ENCODE data around the gene IL17C. TPM values are rescaled to one million over a fixed set of nuclear protein-coding genes. Genes with fewer than 3 reads are reported as not detected.

IL17C gene
- total RNA-seq, 1 donor from 2014 or later, result not detected

DNA sequence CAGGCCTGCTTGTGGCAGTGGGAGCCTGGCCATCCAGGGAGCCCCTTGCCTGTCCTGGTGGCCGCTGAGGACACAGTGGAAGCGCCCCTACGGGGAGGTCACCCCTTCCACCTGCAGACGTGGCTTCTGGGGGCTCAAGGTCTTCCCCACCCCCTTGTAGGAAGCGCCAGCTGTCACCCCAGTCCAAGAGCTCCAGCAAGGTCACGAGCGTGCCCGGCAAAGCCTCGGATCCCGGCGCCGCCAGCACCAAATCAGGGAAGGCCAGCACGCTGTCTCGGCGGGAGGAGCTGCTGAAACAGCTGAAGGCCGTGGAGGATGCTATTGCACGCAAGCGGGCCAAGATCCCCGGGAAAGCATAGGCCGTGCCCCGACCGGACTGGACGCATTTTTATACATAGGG, 7.4 kb upstream of the IL17C start:
- no peak overlapping the region for H3K27ac Mint-ChIP-seq (ENCODE audit: unreplicated experiment)
- H3K4me1 Mint-ChIP-seq (ENCODE audit: low read depth, unreplicated experiment), result peaks cover 8% of the 10 kb centered on the region
- no peak for DNase-seq
- no peaks in the 10 kb centered on the region for H3K36me3 Mint-ChIP-seq (ENCODE audit: unreplicated experiment)
- H3K4me3 Mint-ChIP-seq (ENCODE audit: unreplicated experiment), result no peak overlapping the region
- TF ChIP-seq, protein P1, sequence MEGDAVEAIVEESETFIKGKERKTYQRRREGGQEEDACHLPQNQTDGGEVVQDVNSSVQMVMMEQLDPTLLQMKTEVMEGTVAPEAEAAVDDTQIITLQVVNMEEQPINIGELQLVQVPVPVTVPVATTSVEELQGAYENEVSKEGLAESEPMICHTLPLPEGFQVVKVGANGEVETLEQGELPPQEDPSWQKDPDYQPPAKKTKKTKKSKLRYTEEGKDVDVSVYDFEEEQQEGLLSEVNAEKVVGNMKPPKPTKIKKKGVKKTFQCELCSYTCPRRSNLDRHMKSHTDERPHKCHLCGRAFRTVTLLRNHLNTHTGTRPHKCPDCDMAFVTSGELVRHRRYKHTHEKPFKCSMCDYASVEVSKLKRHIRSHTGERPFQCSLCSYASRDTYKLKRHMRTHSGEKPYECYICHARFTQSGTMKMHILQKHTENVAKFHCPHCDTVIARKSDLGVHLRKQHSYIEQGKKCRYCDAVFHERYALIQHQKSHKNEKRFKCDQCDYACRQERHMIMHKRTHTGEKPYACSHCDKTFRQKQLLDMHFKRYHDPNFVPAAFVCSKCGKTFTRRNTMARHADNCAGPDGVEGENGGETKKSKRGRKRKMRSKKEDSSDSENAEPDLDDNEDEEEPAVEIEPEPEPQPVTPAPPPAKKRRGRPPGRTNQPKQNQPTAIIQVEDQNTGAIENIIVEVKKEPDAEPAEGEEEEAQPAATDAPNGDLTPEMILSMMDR (IDR thresholded peaks at IDR 0.05; ENCODE audit: partially characterized antibody, unreplicated experiment), result no peak
- peaks cover 2% of the 10 kb centered on the region for H3K9me3 Mint-ChIP-seq (ENCODE audit: unreplicated experiment)
- peaks cover 3% of the 10 kb centered on the region for H3K27me3 Mint-ChIP-seq (ENCODE audit: unreplicated experiment)

DNA sequence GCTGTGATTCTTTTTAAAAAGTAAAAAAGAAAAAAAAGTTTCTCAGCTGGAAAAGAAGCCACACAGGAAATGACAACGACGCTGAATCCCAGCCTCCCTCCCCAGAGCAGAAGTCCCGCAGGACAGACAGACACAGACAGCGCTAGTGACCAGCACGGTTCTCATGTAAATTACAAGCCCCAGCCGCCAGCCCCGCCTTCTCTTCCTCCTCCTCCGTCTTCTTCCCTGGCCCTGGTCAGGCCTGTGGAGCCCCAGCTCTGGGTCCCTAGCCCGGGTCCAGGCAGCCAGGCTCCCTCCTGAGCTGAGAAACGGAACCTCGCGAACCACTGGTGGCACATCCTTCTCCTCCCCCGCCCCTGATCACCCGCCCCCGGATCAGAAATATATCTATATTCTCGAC, 7.0 kb upstream of the IL17C start:
- Mint-ChIP-seq H3K4me1 (ENCODE audit: low read depth, unreplicated experiment) (peaks cover 8% of the 10 kb centered on the region), H3K27ac (ENCODE audit: unreplicated experiment) (no peak overlapping the region), H3K4me3 (ENCODE audit: unreplicated experiment) (no peak overlapping the region), H3K36me3 (ENCODE audit: unreplicated experiment) (no peaks in the 10 kb centered on the region), H3K27me3 (ENCODE audit: unreplicated experiment) (peaks cover 3% of the 10 kb centered on the region), H3K9me3 (ENCODE audit: unreplicated experiment) (peaks cover 2% of the 10 kb centered on the region)
- TF ChIP-seq, protein P1 (IDR thresholded peaks at IDR 0.05; ENCODE audit: partially characterized antibody, unreplicated experiment), result no peak
- DNase-seq, result no peak

DNA sequence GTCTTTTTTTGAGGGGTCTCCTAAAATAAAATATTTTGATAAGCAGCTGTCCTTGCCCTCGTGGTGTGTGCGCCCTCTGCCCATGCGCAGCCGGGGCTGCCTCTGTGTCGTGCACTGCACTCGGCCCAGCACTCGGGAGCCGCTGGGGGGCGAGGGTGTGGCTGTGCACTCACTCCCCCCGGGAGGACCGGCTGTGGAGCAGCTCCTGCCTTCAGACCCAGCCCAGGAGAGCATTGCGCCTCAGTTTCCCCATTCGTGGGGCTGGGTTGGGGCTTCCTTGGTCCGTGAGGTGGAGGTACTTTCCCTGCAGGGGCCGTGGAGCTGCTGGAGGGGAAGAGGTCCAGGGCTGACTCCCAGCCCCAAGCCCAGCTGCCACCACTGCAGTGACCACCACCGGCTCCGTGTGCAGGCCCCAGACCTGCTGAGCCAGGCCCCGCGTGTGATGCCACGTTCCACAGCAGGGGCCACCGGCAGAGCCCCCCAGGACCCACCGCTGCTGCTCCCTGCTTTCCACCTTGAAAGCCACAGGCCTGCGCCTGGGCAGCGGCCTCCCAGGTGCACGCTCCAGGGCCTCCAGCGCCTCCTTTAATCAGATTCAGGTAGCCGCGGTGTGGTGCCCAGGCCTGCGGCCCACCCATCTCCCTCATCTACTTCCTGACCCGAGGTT, 6.3 kb upstream of the IL17C start:
- Mint-ChIP-seq H3K36me3 (ENCODE audit: unreplicated experiment) (no peaks in the 10 kb centered on the region), H3K27ac (ENCODE audit: unreplicated experiment) (no peak overlapping the region), H3K4me3 (ENCODE audit: unreplicated experiment) (no peak overlapping the region), H3K9me3 (ENCODE audit: unreplicated experiment) (peaks cover 2% of the 10 kb centered on the region), H3K27me3 (ENCODE audit: unreplicated experiment) (peaks cover 3% of the 10 kb centered on the region), H3K4me1 (ENCODE audit: low read depth, unreplicated experiment) (peaks cover 6% of the 10 kb centered on the region)
- DNase-seq, result no peak
- TF ChIP-seq, protein P1 (IDR thresholded peaks at IDR 0.05; ENCODE audit: partially characterized antibody, unreplicated experiment), result no peak

DNA sequence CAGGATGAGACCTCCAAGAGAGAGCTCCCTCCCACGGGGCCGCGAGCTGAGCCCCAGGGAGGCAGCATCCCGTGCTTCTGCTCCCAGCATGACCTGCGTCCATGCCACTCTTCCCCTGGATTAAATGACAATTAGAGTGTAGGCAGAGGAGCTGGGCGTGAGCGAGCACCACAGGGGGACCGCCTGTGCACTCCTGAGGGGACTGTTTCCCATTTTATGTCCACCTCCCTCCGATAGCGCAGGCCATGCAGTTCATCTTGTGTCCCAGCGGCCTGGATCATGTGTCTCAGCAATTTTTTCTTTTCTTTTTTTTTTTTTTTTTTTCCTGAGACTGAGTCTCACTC, 5.8 kb upstream of the IL17C start:
- no peak for DNase-seq
- Mint-ChIP-seq H3K4me1 (ENCODE audit: low read depth, unreplicated experiment) (peaks cover 8% of the 10 kb centered on the region), H3K36me3 (ENCODE audit: unreplicated experiment) (no peaks in the 10 kb centered on the region), H3K27me3 (ENCODE audit: unreplicated experiment) (peaks cover 3% of the 10 kb centered on the region), H3K9me3 (ENCODE audit: unreplicated experiment) (peaks cover 2% of the 10 kb centered on the region), H3K27ac (ENCODE audit: unreplicated experiment) (no peak overlapping the region), H3K4me3 (ENCODE audit: unreplicated experiment) (no peak overlapping the region)
- TF ChIP-seq, protein P1 (IDR thresholded peaks at IDR 0.05; ENCODE audit: partially characterized antibody, unreplicated experiment), result no peak

DNA sequence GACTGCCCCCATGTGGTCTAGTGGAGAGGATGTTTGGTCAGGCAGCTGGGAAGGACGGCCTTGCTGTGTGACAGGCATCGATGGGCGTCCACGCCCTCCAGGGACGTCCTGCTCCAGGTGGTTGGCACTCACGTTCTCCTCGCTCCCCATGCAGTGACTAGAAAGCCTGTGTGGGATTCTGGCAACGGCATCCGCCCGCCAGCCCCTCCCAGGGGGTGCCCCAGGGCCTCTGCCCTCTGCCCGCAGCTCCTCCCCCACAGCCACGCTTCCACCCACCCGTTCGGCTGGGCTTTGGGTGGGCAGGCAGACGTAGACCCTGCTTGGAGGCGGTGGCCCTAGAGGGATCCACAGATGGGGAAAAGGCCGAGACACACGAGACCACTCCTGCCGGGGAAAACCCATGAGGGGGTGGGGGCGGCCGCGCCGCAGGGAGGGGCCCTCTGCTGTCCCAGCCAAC, 4.7 kb upstream of the IL17C start:
- Mint-ChIP-seq H3K9me3 (ENCODE audit: unreplicated experiment) (peaks cover 6% of the 10 kb centered on the region), H3K4me1 (ENCODE audit: low read depth, unreplicated experiment) (peaks cover 8% of the 10 kb centered on the region), H3K27me3 (ENCODE audit: unreplicated experiment) (peaks cover 3% of the 10 kb centered on the region), H3K36me3 (ENCODE audit: unreplicated experiment) (no peaks in the 10 kb centered on the region), H3K4me3 (ENCODE audit: unreplicated experiment) (no peak overlapping the region), H3K27ac (ENCODE audit: unreplicated experiment) (no peak overlapping the region)
- peak; percentile 67 for DNase-seq
- TF ChIP-seq, protein P1 (IDR thresholded peaks at IDR 0.05; ENCODE audit: partially characterized antibody, unreplicated experiment), result no peak

Data from glutamatergic neuron (in vitro differentiated cells).